ENCODE data around the gene TBX15.

TBX15 gene
- 0 to 0.20 (median 0) reads per million in 18 experiments for total RNA-seq

DNA sequence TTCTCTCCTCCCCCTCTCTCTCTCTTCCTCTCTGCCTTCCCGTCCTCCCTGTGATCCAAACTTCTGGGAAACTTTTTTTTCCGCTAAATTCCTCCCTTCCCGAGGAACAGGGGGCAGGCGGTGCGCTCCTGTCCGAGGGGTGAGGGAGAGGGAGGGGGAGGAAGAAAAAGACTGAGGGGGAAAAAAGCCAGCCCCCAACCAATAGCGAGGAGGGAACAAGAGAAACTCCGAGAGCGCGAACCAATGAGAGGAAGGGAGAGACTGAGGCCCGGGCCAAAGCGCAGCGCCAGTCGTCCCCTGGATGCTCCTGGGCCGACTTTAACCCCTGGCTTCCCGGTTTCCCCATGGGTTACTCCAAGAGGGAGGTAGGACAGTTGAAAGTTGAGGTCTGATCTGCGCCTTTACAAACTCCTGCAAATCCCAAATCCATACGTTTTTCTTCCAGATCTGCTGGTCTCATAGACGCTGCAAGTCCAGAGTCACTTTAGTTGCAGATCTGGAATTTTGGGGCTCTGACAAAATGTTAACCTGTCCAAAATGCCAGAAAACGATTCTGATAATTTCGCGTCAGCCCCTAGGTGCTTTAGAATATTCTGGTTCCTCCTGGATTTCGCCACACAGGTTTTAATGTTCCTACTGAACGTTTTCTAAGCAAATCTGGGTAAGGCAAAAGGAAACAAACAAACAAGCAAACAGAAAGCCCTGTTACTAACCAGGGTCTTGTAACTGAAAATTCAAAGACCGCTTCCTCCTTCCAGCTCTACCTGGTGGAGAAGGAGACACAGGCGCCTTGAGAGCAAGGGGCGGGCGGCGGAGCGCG lies at the start of gene TBX15:
Gene TBX15 (minus strand): TSS at position 158 of the 820 bp plus-strand sequence. CDS start 548 bp downstream, outside the sequence.
- DNase-seq = no peak

DNA sequence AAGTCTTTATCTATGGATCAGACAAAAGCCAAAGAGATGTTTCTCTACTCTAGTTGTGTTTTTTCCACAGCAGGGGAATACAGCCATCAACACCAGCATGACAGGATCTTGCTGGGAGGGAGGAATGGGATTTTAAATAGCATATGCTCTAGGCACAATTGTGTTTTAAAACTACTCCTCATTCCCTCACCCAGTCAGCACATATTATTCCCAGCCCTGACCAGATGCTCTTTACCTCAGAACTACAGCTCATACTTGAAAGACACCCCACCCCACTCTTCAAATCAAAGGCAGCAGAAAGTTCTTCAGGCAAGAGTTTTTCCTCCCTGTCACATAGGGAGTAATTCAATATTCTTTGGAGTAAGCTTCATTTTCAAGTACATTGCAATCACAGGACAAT lies 46.2 kb upstream of the TBX15 start:
- no peak for DNase-seq

DNA sequence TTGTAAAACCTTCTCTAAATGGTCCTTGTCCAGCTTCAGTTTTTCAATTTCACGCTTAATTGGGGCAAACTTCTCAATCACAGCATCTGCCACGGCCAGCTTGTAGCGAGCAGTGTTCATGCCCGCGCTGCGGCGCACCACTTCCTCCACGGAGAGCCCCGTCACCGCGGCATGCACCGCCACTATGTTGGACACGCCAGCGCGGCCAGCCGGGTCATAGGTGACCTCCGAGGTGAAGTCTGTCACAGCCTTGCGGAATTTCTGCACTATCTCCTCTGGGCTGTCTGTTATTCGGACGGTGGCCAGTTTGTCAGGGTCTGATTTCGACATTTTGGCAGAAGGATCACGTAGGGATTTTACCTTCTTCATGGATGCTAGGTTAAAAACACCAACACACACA lies 44.8 kb upstream of the TBX15 start:
- no peak for DNase-seq

DNA sequence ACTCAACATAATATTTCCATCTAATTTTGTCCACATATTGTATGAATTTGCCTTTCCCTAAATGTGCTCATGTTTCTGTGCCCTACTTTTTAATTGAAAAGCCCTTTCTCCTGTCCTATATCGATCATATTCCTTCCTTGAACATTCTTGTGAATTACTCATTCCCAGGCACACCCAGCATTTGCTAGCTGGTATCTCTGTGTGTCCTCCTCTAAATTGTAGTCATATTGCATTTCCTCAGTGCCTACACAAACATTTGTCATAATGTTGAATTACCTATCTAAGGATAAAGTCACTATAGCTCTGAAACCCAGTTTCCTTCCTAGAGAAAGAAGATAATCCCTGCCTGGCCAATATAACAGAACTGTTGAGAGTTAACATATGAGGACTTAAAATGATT lies 39.6 kb upstream of the TBX15 start:
- no peak for DNase-seq

DNA sequence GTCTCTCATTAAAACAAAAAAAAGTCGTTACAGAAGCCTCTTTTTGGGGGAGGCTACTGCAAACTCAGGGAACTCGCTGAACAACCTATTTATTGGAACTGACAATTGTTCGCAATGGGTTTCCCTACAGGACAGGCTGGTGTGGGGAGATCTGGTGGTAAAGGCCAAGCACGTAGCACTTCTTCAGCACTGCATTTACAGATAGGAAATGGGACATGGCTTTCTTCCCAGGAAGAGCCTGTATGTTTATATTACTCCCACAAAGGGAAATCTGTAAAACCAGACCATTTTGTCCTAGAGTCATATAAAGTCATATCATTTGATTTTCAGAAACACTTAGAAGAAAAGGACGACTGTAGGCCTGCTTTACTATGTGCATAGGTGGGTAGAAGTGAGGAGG lies 38.8 kb upstream of the TBX15 start:
- DNase-seq = no peak

DNA sequence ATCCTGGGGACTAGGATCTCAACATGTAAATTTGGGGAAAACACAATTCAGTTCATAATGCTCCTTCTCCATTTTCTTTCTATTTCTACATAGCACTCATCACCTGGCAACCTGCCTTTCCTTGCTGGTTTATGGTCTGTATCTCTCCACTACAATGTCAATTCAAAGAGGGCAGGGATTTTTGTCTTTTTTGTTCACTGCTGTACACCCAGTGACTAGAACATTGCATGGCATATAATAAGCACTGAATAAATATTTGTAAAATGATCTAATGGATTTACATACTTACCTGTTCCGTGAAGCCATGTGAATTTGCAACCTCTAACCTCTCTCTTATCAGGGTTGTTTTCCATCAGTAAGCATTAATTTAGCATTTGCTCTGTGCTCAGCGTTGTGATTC lies 27.4 kb upstream of the TBX15 start:
- DNase-seq = no peak

DNA sequence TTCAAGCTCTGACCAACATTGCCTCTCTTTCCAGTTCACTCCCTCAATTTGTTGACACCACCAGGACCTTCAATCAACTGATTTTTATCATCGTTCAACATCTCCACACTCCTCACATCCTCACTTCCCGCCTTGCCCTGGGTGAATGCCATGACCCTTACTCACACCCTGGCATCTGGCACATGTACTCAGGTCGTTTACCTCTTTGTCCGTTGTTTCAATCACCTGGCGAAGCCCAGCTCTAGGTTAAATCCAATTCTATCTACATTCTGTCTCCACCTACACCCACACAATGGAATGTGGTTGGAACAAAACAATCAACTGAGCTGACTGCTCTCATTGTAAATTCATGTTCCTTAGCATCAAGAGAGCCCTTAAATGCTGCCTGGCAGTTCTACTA lies 24.2 kb upstream of the TBX15 start:
- no peak for DNase-seq

DNA sequence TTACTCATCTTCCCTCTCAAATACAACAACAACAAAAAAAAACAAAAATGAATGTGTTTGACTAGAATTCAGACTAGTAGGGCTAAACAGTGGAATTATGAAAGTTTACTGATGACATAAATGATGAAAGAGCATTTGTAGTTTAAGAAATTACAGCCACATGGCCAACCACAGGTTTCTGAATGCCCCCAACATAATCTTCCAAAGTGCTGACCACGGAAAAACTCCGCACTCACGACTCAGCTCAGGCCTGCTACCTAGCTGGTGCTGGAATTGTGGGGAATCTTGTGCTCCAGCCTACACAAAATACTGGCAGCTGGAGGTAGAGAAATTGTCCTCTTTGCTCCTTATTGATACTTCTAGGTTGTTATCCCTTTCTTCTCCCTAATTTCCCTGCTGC lies 23.6 kb upstream of the TBX15 start:
- DNase-seq = no peak

DNA sequence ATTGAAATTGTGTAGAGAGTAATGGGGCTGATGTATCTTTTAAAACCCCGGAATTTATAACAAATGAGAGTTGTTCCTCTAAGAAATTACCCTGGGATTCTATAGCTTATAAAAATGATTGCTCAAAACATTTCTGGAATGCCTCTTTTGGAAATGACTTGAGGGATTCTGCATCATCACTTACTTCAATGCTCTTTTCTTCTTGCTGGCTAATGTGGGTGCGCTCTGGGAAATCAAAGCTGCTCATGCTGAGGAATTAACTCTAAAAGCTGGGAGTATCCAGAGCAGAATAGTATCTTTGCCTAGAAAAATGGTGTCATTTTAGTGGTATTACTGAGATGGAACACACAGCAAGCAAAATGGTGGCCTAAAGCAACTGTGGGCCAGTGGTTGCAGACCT lies 23.0 kb upstream of the TBX15 start:
- no peak for DNase-seq

DNA sequence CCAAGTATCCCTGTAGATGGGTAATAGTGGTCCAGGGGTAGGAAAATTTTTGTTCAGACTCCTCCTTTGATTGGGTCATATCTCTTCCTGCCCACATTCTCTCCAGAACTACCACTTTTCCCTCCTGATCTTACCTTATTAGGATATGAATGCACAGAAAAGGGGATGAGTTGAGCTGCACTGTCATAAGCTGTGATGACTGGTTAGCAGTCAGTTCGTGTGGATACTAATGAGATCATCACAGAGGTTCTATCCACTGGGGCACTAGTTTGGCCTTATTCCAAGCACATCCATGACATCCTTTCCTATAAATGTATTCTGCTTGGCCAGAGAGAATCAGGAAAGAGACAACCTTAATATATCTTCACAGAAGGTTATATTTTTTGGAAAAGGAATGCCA lies 22.1 kb upstream of the TBX15 start:
- DNase-seq = no peak

DNA sequence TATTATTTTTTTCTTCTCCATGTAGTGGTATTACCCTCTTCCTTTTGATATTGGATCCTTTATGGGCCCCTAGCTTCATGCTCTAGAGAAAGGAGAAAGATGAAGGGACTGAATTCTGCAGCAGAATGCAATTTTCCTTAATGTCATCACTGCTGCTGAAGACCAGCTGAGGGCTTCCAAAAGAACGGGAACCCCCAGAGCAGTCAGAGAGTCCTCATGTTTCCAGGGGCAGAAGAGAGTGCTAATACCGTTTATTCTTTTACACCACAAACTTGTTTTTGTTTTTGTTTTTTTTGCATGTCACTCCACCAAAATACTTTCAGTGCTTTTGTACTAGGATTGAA lies 21.1 kb upstream of the TBX15 start:
- no peak for DNase-seq

DNA sequence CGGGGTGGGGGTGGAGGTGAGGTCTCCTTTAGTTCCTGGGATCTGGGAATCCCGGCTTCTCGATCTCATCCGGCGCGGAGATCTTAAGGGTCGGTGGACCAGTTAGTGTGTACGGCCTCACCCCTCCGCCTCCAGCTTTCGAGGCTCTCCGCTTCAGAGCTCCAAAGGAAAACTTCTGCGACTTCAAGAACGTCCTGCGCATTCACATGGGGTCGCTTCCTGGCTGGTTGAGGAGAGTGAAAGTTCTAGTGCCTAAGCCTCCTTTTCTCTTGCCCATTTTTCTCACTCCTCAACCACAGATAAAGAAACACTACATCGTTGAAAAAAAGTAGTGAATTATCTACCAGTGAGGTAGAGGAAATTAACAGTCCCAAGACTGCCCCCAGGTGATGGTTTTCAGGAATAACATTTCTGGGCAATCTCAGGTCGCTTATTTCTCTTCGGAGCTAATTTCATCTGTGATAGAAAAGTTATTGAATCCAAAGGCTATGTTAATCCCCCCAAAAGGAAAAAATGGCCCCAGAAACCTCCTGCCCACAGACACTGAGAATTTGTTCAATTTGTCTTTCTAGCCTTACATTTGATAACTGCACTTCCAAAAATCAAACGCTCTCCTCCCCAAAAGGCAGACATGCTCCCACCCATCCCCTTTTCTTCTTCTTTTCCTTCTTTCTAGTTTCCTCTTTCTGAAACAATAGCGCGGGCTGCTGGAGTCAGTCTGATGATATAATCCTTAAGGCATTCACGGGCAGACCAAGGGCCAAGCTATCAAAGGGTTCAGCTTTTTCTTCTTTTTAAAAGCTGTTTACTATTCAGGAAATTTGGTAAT lies 20.6 kb upstream of the TBX15 start:
- DNase-seq = peak; percentile 39 to 48

DNA sequence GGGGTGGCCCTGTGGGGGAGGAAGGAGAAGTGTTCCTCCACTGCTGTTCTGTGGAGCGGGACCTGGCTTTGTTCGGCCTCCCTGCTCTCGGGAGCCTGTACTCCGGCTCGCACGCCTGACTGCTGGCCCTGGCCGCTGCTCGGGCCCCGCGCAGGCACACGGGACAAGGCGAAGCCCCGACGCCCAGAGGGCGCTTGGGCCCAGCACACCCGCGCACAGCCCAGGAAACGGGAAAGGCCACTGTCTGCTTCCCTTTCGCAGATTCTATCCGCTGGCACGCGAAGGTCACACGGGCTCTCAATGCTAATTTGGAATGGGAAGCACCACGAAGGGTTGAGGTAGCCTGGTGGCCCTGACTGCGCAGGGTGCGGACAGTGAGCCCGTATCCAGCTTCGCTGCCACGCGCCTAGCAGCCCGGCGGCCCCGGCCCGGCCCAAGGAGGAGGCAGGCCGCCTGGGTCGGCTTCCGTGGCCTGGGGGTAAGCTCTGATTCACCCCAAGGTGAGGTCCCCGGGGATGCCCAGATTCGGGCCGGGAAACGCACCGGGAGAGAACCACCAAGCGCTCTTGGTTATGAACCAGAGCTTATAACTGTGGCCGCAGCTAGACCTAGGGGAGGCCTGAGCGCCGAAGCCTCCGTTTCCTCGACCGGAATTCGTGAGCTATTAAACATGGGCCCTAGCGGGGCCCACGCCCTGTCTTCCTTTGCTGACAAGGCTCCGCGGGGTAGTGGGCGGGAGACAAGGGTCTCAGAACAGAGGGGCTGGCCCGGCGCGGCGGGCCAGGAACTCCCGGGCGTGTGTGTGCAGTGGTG lies 19.7 kb upstream of the TBX15 start:
- peak in 1 of 2 donors; percentile 17 for DNase-seq

DNA sequence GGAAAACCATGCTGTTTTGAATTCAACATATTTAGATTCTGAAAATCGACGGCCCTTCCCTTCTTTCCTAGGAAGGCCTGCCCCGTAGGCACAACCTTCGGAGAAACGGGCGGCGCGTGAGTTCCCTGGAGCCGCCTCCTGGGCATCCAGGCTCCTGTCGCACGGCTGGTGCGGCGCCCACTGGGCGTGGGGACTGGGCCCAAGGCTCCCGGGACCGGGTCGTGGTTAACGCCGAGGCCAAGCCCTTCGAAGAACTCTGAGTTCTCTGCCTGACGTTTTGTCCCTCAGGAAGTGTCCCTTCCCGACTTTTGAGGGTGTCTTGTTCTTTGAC lies 19.2 kb upstream of the TBX15 start:
- DNase-seq = no peak

DNA sequence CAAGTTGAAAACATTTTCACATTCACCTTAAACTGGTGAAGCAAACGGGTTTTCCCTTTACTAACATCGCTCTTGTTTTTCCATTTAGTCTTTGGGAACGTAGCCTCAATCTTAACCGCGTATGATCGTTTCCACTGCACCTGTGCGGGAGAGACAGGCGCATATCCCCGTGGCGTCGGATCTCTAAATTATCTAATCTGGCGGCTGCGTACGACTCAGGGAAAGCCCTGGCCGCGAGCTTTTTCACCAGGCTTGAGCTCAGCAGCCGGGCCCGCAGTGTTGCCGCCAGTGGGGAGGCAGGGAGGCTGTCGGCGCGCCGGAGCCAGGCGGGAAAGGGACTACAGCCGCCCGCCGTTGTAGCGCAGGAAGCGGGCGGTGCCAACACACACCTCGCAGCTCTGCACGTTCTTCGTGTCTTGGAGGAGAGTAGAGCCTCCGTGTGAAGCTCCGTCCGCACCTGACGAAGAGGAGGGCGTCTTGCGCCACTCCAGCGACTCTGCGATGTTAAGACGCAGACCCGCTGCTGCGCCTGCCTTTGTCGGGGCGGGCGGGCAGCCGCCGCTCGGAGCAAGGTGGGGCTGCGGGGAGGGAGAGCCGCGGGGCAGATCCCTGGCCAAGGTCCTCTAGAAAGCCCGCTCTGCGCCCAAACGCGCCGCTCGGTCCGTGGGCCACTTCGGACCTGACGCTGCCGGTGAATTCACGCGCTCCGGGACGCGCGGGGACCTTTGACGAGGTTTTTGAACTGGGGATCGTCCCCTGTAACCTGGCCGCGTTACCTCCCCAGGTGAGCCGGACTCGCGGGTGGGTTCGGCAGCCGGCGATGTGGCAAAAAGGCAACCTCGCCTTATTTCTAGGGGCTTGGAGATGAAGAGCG lies 18.5 kb upstream of the TBX15 start:
- no peak for DNase-seq

DNA sequence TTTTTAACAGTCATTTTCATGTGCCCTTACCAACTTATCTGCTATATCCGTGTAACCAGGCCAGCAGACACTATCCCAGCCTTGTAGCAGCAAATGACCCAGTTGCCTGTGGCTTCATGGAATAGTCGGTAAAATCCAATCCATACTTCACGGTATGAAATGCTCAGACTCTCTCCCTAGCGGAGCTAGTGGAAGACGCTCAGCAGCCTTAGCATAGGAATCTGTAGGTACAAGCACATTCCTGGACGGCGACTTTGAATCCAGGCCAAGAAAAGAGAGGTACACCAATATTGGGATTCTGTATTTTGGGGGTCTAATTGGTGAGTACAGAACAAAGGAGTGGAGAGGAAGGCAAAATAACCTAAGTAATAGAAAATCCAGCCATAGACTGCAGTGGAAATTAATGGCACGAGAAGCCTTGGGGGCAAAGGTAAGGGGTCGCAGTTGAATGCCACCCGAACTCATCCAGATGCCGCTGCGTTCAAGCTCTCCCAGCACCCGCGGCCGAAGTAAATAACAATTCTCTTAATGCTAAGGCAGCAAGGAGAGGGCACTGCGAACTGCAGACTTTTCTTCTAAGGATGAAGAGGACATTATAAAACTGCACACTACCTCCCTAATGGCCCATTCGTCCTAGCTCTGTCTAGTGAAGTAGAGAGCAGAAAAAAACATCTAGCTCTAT lies 17.7 kb upstream of the TBX15 start:
- DNase-seq = no peak

DNA sequence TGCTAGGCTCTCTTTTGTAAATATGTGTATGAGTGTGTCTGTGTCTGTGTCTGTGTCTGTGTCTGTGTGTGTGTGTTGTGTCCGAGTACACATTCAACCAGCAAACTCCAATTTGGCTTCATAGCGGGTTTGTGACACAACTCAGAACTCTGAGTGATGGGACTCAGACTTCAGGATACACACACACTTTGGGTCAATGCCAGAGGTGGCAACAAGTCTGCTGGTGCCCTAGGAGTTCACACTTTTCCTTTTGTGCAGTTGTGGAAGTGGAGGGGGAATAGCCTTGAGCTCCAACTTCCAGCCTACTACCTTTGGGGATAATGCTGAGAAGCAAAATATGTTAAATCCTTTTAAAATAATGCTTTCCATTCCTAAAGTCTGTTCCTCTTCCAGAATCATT lies 16.6 kb upstream of the TBX15 start:
- DNase-seq = no peak

DNA sequence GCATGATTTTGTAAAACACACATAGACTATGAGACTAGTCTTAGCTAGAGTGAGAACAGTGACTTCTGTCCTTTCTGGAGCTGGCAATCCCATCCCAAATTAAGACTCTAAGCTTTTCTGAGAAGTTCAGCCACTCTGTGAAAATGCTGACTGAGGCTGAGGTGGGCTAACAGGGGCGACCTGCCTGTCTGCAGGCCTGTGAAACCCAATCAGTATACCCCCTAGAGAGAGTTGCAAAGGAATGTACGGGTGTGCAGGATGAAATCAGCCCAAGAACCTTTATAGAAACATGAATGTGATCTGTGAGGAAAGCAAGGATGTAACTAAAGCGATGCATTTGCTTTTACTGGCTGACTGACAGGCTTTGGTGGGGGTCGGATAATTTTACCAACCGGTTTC lies 16.0 kb upstream of the TBX15 start:
- no peak for DNase-seq

DNA sequence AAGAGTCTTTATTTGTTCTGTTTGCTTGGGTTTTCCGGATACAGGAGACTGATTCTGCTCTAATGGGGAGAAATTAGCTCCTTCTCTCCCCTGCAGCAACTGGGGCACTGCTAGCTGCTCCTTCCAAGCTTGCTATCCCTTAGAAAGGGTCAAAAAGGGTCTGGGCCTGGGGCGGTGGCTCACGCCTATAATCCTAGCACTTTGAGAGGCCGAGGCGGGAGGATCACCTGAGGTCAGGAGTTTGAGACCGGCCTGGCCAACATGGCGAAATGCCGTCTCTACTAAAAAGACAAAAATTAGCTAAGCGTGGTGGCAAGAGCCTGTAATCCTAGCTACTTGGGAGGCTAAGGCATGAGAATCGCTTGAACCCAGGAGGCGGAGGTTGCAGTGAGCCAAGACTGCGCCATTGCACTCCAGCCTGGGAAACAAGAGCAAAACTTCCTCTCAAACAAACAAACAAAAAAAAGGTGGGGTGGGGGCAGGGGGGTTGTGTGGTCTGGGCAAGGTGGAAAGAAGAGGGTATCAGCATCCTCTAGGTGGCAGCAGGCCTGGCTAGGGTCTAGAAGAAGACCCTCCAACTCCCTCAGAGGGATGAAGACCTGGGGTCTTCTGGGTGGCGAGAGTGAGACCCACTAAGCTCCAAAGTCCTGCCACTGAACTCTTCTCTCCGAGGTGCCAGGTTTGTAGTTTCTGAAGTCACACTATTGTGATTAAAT lies 15.4 kb upstream of the TBX15 start:
- no peak for DNase-seq

DNA sequence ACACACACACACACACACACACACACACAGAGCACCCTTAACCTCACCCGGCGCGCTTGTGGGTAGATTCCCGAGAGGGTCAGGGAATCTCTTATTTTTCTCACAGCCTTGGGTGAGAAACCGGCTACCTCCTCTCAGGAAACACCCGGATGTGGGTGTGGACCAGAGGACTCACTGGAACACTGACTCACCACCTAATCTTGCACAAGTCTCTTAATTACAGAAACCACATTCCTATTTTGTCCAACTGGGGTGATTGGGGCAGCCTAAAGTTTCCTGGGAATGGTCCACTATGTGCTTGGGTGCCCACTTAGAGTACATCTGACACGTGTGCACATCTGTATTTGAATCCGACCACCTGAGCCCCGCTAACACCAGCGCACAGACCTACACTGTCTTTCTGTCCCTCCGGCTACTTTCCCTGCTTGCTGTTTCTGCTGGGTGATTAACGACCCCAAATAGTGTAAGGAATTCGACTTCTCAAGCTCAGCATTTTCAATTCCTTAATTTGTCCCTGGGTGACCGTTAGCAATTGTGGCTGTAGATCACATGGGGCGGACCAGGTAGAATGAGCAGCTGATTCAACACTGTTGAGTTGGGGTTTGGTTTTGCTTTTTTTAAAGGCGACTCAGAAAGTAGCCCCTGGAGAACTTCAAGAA lies 14.0 kb upstream of the TBX15 start:
- DNase-seq = peak; percentile 20 to 21
